ENCODE results near the gene UCP2. TPM values are rescaled to one million over a fixed set of nuclear protein-coding genes. Genes with fewer than 3 reads are reported as not detected.
A peak's percentile ranks its signal among the peaks of the same experiment; 100 is the strongest.

The UCP2 gene, protein sequence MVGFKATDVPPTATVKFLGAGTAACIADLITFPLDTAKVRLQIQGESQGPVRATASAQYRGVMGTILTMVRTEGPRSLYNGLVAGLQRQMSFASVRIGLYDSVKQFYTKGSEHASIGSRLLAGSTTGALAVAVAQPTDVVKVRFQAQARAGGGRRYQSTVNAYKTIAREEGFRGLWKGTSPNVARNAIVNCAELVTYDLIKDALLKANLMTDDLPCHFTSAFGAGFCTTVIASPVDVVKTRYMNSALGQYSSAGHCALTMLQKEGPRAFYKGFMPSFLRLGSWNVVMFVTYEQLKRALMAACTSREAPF
- total RNA-seq = 5.3 TPM

DNA sequence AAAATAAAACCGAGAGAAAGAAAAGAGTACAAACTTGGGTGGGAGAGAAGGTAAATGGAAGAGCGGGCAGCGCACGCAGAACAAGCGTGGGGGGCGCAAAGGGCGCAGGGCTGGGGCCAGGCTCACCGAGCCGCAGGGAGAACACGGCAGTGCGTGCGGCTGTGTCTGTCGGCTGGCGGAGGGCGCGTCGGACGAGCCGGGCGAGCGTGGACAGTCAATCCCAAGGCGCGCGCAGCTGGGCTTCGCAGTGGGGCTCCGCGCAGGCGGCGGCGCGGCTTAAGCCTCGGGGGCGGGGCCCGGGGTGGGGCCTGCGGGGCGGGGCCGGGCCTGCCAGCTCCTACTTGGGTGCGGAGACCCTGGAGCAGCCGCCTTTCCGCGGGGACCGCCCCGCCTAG is at the start of gene UCP2:
TSS of gene UCP2 (minus strand) at position 249 of the 395 bp plus-strand sequence. CDS start 4,465 bp downstream, outside the sequence.
- ATAC-seq = peak; percentile 83

GRCh38 chr11:74030723-74031676 is 48.4 kb upstream of the UCP2 start:
- no peak for ATAC-seq

GRCh38 chr11:74025467-74026166 is 43.0 kb upstream of the UCP2 start:
- ATAC-seq = no peak

GRCh38 chr11:74024261-74025029 is 41.8 kb upstream of the UCP2 start:
- no peak for ATAC-seq

DNA sequence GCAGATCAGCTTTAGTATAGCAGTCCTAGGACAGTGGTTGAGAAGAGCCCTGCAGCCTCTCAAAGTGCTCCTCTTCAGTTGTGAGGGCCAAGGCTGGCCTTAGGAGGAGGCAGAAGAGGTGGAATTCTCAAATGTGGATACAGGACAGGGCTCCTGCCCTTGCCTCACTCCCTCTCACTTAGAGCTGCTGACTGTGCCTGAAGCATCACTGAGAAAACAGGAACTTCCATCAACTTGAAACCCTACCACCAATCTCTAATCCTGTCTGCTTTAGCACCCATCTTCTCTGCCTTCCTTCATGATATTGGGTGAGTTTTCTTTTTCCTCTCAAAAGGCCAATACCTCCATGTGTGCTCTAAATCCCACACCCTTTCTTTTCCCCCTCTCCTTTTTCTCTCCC is 40.6 kb upstream of the UCP2 start:
- no peak for ATAC-seq

DNA sequence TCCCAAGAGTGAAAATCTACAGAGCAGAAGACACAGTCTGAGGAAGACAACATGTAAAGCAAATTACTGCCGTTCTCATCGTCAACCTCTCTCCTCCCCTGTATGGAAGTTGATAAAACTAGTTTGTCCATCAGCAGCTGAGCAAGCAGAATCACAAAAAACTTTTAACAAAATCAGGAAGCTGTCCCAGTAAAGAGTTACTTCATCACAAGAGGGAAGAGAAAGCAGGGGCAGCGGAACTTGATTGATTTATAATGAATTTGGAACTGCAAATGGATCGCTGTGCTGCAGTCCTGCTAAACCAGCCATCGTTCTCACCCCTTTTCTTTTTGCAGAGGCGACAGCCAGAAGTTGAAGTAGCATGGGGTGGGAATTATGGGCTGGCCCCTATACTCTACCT is 39.9 kb upstream of the UCP2 start:
- ATAC-seq = no peak

DNA sequence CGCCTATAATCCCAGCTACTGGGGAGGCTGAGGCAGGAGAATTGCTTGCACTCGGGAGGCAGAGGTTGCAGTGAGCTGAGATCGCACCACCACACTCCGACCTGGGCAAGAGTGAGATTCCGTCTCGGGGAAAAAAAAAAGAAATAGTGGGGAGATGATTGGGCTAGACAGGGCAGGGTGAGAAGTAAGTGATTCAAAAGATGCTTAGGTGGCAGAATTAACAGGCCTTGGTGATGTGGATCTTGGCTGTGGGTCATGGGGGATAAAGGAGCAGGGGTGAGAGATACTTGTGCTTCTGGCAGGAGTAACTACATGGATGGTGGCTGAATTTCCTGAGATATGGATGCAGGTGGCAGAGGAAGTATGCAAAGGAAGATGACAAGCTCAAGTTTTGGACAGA is 39.4 kb upstream of the UCP2 start:
- ATAC-seq = no peak

DNA sequence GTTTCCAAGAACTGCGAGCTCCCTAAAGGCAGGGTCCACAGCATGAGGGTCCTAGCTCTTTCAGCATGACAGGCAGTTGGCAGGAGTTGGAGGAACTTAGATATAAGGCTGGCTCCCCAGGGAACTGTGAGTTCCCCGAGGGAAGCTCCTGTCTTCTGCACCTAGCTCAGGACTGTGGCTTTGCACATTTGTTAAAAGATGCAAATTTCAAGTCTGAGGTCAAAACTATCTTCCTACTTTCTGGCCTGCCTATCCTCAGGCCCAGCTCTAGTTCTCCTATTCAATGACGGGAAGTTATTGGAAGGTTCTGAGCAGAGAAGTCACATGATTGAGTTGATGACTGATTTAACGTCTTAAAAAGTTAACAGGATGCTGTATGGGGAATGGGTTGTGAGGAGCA is 37.9 kb upstream of the UCP2 start:
- ATAC-seq = no peak

GRCh38 chr11:74019860-74020259 is 37.2 kb upstream of the UCP2 start:
- ATAC-seq = peak; percentile 39

DNA sequence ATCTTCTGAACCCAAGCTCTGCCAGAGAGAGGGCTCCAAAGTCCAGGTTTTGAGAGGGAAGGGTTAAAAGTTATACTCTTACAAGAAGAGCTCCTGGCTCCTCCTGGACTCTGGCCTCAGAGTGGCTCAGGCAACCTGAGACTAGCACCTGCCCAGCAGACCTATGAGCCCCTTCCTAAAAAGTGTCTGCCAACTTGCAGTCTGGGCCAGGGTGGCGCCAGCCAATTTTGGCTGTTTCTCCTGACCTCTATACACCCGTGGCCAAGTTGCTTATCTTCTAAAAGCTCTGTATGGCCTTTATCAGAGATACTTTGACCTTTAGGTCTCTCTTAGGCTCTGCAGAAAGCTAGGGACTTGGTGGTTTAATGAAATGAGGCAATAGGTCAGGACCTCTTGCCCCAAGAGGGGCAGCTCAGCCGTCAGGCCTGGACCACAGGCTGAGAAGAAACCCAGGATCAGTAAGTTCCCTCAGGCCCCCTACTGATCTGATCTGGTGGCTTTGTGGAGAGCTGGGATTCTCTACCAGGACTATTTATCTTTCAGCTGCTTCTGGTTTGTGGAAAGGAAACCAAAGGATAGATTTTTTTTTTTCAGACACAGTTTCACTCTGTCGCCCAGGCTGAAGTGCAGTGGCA is 36.6 kb upstream of the UCP2 start:
- no peak for ATAC-seq

GRCh38 chr11:74018331-74019005 is 35.8 kb upstream of the UCP2 start:
- ATAC-seq = peak; percentile 82

- ATAC-seq = no peak
Measured at GRCh38 chr11:74017631-74018030, 35.0 kb upstream of the UCP2 start.

DNA sequence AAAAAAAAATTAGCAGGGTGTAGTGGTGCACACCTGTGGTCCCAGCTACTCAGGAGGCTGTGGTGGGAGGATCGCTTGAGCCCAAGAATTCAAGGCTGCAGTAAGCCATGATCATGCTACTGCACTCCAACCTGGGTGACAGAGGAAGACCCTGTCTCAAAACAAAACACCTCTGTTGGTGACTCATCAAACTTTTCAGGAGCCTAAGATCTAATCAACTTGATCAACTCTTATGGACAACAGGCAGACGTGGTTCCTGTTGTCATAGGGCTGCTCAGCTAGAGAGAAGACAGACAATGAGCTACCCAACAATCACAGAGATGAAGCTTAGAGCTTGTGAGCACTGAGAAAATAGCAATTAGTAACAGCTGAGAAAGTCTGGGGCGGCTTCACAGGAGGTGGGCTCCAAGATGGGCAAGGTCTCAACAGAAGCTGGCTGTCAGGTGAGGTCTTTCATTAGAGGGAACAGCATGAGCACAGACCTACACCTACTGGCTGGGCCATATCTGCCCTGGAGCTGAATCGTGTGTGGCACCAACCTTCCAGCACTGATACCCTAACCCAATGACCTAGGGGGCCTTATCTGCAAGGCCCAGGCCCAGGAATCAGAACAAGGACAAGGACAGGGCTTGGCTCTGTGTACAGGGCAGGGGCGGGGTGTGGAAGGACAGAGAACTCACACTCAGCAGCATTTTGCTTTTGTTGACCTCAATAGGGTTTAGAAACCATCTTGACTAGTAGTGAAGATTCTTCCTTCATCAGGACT is 33.5 kb upstream of the UCP2 start:
- no peak for ATAC-seq

DNA sequence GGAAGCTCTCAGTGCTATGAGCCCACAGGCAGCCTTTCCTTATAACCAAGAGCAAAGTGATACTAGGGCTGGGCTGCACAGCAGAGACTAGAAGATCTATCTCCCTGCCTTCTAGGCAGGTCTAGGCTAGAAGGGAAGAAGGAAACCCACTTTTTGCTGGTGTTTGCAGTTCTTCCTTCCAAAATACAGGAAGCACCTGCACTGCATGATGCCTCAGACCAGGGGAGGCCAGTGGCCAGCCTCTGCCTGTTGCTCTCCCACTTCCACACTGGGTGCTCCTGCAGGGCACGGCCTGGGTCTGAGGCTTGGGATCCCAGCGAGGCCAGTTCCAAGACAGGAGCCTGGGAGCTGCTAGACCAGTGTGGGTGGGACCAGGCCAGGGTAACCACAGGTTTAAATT is 32.2 kb upstream of the UCP2 start:
- no peak for ATAC-seq

DNA sequence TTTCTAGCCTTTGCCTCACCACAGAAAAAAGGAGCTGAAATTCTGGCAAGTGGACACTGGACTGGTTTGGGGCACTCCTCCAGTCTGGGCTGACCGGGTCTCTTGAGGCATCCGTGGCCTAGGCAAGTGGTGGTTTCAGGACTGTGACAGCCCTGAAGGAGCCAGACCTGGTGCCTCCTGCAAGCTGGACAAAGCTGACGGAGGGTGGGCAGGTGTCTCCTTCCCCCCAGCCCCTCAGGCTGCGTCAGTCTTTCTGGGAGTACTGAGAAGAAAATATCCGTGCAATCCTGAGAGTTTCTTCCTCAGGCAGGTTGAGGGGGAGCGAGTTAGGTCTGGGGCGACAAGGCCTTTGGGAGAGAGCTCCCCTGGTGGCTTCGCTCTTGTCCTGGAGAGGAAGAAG is 30.5 kb upstream of the UCP2 start:
- ATAC-seq = no peak

- ATAC-seq = no peak
Measured at GRCh38 chr11:74012074-74012809, 29.6 kb upstream of the UCP2 start.

DNA sequence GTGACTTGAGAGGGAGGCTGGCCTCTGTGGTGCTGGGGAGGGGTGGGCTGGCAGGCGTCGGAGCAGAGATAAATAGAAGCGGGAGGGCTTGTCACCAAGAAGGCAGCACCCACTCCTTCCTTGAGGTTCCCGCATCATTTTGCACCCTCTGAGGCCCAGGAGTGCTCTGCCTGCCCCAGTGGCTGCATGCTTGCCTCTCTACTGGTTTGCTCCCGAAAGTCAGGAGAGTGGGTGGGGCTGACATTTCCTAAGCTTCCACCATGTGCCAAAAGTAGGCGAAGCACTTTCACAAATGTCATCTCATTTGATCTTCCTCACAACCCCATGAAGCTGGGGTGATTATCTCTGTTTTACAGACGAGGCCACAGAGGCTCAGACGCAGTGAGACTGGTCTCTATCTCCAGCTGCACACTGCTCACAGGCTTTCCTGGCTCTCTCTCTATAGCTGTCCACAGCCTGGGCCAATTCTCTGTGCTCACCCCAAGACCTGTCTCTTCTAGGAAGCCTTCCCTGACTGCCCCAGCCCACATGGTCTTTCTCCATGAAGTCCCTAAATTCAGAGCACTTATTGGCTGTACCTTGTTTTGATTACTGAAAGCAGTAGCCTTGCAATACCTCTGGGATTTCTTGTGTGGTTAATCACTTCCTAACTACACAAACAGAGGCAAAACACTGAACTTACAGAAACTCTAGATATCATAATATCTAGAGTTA is 28.9 kb upstream of the UCP2 start:
- ATAC-seq = peak; percentile 17

DNA sequence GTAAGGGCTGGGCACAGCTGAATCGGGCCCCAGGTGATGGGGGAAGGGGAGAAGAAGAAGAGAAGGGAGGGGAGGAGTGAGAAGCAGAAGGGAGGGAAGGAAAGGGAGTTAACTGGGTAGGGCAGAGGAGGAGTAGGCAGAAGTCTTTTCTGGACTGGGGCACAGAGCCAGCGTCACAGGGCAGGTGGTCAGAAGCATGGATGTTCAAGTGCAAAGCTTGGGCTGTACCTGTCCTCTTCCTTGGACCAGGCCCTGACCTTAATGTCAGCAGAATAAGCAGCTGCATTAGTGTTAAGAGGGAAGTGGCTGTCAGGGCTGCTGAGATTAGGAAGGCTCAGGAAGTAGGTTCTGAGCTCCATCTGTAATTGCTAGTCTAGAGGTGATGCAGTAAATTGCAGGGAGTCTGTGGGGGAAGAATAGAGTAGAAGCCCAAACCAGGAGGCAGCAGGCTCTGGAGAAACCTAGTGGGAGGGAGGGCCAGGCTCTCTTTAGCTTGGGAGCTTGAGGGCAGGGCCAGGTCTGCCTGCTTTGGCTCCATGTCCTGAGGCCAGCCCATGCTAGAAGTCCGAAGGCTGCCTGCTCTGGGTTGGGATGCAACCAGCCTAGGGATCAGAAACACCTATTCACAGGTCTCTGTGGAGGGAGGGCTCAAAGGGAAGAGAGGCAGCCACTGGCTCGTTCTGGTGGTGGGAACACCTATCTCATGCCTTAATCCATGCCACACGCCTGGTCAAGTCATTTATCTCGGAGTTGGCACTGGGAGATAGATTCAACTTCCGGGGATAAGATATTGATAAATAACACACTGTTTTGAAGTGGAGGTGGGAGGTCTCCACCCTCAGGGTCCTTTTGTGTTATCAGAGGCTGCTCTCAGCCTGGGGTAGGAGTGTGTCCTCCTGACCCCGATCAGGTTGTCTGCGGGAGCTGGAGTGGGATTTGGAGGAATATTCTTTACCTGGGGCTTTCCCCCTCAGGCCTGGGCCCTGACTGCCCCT is 28.0 kb upstream of the UCP2 start:
- no peak for ATAC-seq
